ENCODE measurements around the gene CARNS1.

The CARNS1 gene

GRCh38 chr11:67428052-67429001, 12.8 kb downstream of the CARNS1 start, which contains the start of gene RPS6KB2:
Gene RPS6KB2, plus strand, starts transcription at chr11:67428494. Its CDS starts 52 bp downstream, at chr11:67428546.
- DNase-seq: peak; percentile 63 to 98 (median 96)

DNA sequence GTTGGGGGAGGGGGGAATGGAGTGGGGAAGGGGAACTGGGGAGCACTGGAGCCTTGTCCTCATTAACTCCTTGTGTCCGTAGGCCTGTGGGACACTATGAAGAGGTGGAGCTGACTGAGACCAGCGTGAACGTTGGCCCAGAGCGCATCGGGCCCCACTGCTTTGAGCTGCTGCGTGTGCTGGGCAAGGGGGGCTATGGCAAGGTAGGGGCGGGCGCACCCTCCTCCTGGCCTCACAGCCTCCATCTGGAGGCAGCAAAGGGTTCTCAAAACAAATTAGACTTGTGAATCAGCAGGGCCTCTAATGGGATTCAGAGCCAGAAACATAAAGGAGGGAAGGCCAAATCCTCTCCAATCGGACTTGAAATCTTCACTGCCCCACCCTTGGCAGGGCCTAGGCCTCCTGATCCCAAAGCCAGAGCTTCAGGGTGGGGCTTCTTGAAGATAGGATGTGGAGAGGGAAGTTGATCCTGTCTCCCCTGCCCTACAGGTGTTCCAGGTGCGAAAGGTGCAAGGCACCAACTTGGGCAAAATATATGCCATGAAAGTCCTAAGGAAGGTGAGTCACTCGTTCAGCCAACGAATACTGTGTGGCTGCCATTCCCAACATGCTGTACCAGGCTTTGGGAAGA, 13.7 kb downstream of the CARNS1 start:
- DNase-seq: no peak

- no peak for DNase-seq
Observed at GRCh38 chr11:67429722-67430121, 14.2 kb downstream of the CARNS1 start.

DNA sequence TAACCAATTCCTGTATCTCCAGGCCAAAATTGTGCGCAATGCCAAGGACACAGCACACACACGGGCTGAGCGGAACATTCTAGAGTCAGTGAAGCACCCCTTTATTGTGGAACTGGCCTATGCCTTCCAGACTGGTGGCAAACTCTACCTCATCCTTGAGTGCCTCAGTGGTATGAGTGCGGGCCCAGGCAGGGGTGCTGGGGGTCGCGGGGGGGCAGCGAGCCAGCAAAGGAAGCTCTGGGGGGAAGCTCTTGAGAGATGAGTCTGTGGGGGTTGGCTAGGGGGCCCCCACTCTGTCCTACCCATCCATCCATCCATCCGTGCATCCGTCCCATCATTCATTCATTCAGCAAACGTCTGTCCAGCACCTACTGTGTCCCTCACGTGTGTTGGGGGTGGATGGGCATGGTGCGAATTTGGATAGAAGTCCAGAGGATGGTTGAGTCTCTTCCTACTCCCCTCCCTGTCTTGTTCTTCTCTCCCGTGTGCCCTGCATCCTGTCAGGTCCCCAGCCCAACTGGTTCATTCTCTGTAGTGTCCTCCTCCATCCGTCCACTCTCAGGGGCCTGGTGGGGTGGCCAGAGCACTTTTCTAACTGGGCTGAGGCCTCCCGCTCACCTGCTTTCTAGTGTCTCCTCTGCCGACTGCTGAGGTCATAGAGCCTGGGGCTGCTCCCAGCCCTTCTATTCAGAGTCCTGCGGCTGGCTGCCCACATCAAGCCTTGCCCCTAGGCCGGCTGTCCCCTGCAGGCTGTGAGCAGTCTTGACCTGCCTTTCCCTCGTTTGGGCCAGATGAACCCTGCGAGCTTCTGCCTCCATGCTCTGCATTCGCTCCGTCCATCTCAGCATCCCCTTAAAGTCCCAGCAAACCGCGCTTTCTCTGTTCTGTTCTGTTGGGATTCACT, 16.1 kb downstream of the CARNS1 start:
- no peak for DNase-seq

DNA sequence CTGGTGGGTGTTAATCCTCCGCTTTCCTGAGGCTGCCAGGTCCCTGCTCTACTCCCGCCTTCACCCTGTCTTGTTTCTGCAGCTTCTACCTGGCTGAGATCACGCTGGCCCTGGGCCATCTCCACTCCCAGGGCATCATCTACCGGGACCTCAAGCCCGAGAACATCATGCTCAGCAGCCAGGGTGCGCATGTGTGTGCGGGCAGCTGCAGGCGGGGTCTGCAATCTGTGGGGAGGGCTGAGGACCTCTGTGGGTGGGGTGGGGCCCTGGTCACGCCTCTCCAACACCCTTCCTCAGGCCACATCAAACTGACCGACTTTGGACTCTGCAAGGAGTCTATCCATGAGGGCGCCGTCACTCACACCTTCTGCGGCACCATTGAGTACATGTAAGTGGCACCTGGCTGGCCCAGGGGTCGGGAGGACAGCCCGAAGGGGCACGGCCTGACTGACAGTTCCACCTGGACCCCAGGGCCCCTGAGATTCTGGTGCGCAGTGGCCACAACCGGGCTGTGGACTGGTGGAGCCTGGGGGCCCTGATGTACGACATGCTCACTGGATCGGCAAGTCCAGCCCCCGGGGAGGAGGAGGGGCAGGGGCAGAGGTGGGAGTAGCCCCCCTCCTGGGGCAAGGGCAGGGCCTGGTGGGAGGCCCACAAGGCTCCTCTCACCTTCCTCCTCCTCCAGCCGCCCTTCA, 17.3 kb downstream of the CARNS1 start:
- no peak for DNase-seq

- DNase-seq: no peak
Observed at GRCh38 chr11:67433536-67434394, 18.3 kb downstream of the CARNS1 start.

DNA sequence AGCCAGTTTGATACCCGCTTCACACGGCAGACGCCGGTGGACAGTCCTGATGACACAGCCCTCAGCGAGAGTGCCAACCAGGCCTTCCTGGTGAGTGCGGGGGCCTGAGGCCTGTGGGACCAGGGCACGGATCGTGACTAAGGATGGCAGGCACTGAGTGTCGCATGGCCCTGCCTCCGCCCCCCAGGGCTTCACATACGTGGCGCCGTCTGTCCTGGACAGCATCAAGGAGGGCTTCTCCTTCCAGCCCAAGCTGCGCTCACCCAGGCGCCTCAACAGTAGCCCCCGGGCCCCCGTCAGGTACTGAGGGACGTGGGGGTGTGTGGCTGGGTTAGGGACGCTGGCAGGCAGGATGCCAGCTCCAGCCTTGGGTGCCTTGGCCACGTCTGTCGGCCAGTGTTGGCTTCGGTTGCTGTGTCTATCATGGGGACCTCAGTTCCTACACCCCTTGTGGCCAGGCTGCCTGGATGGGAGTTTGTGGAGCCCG, 19.0 kb downstream of the CARNS1 start:
- no peak for DNase-seq

DNA sequence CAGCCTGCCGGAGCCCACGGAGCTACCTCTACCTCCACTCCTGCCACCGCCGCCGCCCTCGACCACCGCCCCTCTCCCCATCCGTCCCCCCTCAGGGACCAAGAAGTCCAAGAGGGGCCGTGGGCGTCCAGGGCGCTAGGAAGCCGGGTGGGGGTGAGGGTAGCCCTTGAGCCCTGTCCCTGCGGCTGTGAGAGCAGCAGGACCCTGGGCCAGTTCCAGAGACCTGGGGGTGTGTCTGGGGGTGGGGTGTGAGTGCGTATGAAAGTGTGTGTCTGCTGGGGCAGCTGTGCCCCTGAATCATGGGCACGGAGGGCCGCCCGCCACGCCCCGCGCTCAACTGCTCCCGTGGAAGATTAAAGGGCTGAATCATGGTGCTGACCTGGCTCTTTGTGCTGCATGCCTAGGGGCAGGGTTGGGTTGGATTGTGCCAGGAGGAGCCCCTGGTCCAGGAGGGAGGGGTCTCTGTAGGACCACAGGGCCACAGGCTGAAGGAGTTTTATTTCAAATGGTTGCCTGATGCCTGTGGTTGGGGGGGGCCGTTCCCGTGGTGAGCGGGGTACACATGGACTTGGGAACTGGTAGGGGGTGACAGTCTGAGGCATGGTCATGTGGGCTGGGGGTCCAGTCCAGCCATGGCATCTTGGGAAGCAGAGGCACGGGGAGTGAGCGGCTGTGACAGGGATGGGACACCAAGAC, 19.7 kb downstream of the CARNS1 start:
- DNase-seq: no peak

- DNase-seq: no peak
Observed at GRCh38 chr11:67435727-67436458, 20.4 kb downstream of the CARNS1 start.

GRCh38 chr11:67436459-67437081, 21.1 kb downstream of the CARNS1 start:
- DNase-seq: no peak

DNA sequence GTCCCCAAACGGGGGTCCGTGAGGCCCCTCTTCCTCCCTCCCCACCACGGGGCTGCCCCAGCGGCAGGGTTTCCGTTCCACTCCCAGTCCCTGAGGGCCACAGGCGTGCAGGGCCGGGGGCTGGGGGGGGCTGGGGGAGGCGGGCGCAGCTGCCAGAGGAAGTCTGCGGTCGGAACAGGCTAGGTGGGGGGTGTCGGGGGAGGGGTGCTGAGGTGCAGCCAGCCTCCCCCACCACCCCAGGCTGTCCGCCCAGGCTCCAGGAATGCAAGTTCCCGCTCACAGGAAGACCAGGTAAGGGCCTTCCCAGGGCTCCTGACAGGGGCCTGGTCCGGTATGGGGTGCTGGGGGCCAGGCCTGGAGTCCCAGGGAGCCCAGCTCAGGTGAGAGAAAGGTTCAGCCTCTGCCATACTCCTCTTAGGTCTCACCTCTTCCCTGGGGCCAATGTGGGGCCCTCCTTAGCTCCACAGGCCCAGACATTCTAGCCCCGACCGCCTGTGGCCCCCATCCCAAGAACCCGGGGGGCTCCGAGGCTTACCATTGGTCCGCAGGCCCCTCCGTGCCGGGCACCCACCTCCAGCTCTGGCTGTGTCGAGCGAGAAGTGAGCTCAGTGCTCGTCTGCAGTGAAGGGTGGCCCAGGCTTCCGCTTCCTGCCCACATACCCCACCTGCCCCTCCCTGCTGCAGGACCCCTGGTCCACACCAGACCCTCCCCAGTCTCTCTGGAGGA, 21.8 kb downstream of the CARNS1 start, which contains the start of gene PTPRCAP:
TSS of gene PTPRCAP (minus strand) at position 601 of the 727 bp plus-strand sequence. CDS start at position 538, 63 bp downstream.
- DNase-seq: no peak

DNA sequence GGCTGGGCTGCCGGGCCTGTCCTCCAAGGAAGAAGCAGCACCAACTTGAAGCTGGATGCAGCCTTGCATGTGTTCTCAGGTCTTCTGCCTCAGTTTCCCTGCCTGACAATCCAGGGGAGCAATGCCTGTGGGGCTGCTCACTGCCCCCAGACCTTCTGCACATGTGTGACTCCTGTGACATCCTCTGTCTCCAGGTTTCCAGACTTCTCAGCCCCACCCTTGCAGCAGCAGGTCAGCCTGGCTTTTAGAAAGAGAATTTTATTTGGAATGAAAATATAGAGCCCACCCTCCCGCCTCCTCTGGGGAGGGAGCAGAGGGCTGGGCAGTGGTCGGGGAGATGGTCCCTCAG, 22.3 kb downstream of the CARNS1 start:
- no peak for DNase-seq

DNA sequence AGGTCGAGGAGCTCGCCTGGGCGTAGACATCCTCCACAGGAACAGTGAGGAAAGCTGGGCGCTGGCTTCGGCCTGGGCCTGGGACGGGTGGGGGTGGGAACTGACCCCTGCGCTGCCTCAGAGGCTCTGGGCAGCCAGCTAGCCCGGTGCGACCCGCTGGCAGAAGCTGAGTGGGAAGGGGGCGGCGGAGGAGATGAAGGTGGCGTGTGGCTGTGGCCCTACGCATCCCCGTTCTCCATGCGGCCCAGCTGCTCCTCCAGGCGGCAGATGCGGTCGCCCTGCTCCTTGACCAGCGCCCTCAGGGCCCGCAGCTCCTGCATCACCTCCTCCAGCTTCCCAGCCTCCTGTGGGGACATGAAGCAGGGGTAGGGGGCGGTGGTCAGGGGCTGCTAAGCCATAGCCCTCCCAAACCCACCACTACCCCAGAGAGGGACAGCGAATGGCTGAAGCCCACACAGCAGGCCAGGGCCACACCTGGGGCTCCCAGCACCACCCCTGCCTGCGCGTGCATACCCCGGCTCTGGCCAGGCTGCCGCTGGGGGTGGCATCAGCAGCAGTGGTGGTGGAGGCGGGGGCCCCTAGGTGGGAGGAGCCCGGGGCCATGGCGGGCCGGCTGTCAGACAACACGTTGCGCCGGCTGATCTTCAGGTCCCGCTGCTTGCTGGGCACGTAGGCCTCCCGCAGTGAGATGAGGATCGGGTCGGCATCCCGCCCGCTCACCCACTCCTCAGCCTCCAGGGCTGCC, 22.9 kb downstream of the CARNS1 start:
- DNase-seq: no peak

GRCh38 chr11:67439321-67440228, 24.1 kb downstream of the CARNS1 start:
- peak in 2 of 14 donors; percentile 27 to 42 for DNase-seq

GRCh38 chr11:67440229-67441097, 25.0 kb downstream of the CARNS1 start:
- DNase-seq: no peak
